Mesenchymal stem cell (in vitro differentiated cells and primary cell): ENCODE data around the gene MACC1.

Experiments
- DNase-seq: peaks from one replicate; pipeline ENCODE4 v3.0.0-alpha.2; 2013
- H2AFZ ChIP-seq: one replicate; pipeline ENCODE4 v1.6.1; 2013; ENCODE audit warnings: low read depth, mild to moderate bottlenecking, control low read depth, inconsistent platforms, low read length, moderate library complexity
- H2AK5ac ChIP-seq: 2 replicates; pipeline ENCODE4 v1.6.1; 2013; ENCODE audit warnings: low read length, moderate library complexity, mild to moderate bottlenecking, inconsistent platforms; ENCODE audit not compliant: severe bottlenecking
- H2BK120ac ChIP-seq: one replicate; pipeline ENCODE4 v1.6.1; 2013; ENCODE audit warnings: low read depth, mild to moderate bottlenecking, inconsistent platforms, low read length, moderate library complexity
- H2BK12ac ChIP-seq, 2 experiments: one replicate each; pipeline ENCODE4 v1.6.1; 2013; ENCODE audit warnings: inconsistent platforms in 2 of 2, low read length in 2 of 2, mild to moderate bottlenecking in 2 of 2, moderate library complexity in 2 of 2, control low read depth in 1 of 2
- H2BK15ac ChIP-seq: one replicate; pipeline ENCODE4 v1.6.1; 2013; ENCODE audit warnings: mild to moderate bottlenecking, low read depth, inconsistent platforms; ENCODE audit not compliant: poor library complexity, severe bottlenecking
- H2BK5ac ChIP-seq: 2 replicates; pipeline ENCODE4 v1.6.1; 2013; ENCODE audit warnings: low read depth, mild to moderate bottlenecking, low read length, control low read depth, inconsistent platforms; ENCODE audit not compliant: poor library complexity, severe bottlenecking
- H3K14ac ChIP-seq, 2 experiments: one replicate each; pipeline ENCODE4 v1.6.1; 2013; ENCODE audit warnings: inconsistent platforms in 2 of 2, low read length in 2 of 2, control low read depth in 1 of 2, mild to moderate bottlenecking in 1 of 2, moderate library complexity in 1 of 2
- H3K18ac ChIP-seq, 2 experiments: one replicate each; pipeline ENCODE4 v1.6.1; 2013; ENCODE audit warnings: inconsistent platforms in 2 of 2, low read length in 2 of 2, control low read depth in 1 of 2, low read depth in 1 of 2, mild to moderate bottlenecking in 1 of 2
- H3K23ac ChIP-seq, 2 experiments: one replicate each; pipeline ENCODE4 v1.6.1; 2013; ENCODE audit warnings: inconsistent platforms in 2 of 2, low read length in 2 of 2, mild to moderate bottlenecking in 2 of 2, moderate library complexity in 2 of 2, control low read depth in 1 of 2
- H3K27ac ChIP-seq: 2 replicates; pipeline ENCODE4 v1.5.1; 2013; ENCODE audit warnings: mild to moderate bottlenecking, moderate library complexity, low read length, control low read depth, inconsistent platforms; ENCODE audit not compliant: poor library complexity, severe bottlenecking
- H3K27me3 ChIP-seq, 2 experiments: 2 replicates each; pipeline versions ENCODE4 v1.6.1 to v1.7.0; 2013; ENCODE audit warnings: low read length in 2 of 2, mild to moderate bottlenecking in 2 of 2, moderate library complexity in 2 of 2, control low read depth in 1 of 2, inconsistent platforms in 1 of 2; ENCODE audit not compliant: control insufficient read depth in 1 of 2, insufficient read depth in 1 of 2
- H3K36me3 ChIP-seq, 2 experiments: 2 replicates each; pipeline versions ENCODE4 v1.6.1 to v1.7.0; 2013; ENCODE audit warnings: low read length in 2 of 2, control low read depth in 1 of 2, inconsistent platforms in 1 of 2, low read depth in 1 of 2, mild to moderate bottlenecking in 1 of 2; ENCODE audit not compliant: insufficient read depth in 2 of 2, control insufficient read depth in 1 of 2
- H3K4ac ChIP-seq, 2 experiments: one replicate each; pipeline ENCODE4 v1.6.1; 2013; ENCODE audit warnings: inconsistent platforms in 2 of 2, low read length in 2 of 2, mild to moderate bottlenecking in 2 of 2, moderate library complexity in 2 of 2, control low read depth in 1 of 2, low read depth in 1 of 2
- H3K4me1 ChIP-seq: 2 replicates; pipeline ENCODE4 v1.6.1; 2013; ENCODE audit warnings: low read depth, low read length, control low read depth; ENCODE audit not compliant: control insufficient read depth, insufficient read depth
- H3K4me2 ChIP-seq: 2 replicates; pipeline ENCODE4 v1.6.1; 2013; ENCODE audit warnings: low read length, mild to moderate bottlenecking, inconsistent platforms; ENCODE audit not compliant: poor library complexity, severe bottlenecking
- H3K4me3 ChIP-seq, 2 experiments: 2 replicates each; pipeline versions ENCODE4 v1.5.1 to v1.7.0; 2013; ENCODE audit warnings: low read length in 2 of 2, mild to moderate bottlenecking in 2 of 2, control low read depth in 1 of 2, low read depth in 1 of 2; ENCODE audit not compliant: insufficient read depth in 1 of 2
- H3K79me1 ChIP-seq: replicated peaks from 2 replicates; pipeline ENCODE4 v1.6.1; 2013; ENCODE audit warnings: mild to moderate bottlenecking, control low read depth, low read length, inconsistent platforms; ENCODE audit not compliant: poor library complexity, severe bottlenecking
- H3K9ac ChIP-seq: 2 replicates; pipeline ENCODE4 v1.7.0; 2013; ENCODE audit warnings: mild to moderate bottlenecking, low read length, moderate library complexity
- H3K9me3 ChIP-seq: 2 replicates; pipeline ENCODE4 v1.7.0; 2013; ENCODE audit warnings: mild to moderate bottlenecking, low read length; ENCODE audit not compliant: control insufficient read depth
- H4K8ac ChIP-seq: one replicate; pipeline ENCODE4 v1.6.1; 2013; ENCODE audit warnings: inconsistent platforms, mild to moderate bottlenecking, low read length, moderate library complexity
- H4K91ac ChIP-seq: one replicate; pipeline ENCODE4 v1.6.1; 2013; ENCODE audit warnings: mild to moderate bottlenecking, low read length, inconsistent platforms
- WGBS: methylation state at CpG from one replicate; pipeline ENCODE4 v1.1.7; 2013; ENCODE audit warnings: mixed read lengths; 5-methylcytosine and 5-hydroxymethylcytosine counted together

MACC1 gene

DNA sequence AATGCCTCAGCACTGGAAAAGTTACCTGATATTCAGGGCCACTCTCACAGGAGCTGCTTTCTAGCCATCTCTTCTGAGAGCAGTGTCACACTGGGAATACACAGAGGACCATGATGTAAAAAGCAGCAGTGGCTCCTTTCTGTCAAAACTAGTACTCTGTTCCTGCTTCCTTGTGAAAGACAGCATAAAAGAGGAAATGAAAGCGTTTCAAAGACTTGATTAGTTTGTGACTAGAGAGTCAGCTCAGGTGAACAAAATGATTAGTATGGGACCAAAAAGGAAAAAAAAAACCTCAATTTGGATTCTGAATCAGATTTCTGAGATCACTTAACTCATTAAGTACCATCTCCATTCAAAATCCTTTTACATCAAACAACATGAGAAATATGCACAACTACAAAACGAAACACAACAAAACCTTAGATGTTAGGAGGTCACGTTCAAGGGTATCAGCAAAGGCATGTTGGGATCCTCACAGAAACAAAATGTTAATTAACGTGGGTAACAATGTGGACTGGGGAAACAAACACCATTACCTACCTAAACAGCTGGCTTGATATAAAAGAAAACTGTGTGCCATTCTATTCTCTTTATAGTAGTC is 103.7 kb downstream of the MACC1 start:
- H2AK5ac ChIP-seq, result no peak overlapping the region
- no peak overlapping the region for H3K4ac ChIP-seq
- H3K4me1 ChIP-seq, result no peaks in the 10 kb centered on the region
- 77% methylated on average over 2 of the region's 4 CpGs for WGBS
- no peak overlapping the region for H2BK15ac ChIP-seq
- no peak overlapping the region for H4K8ac ChIP-seq
- no peak overlapping the region for H3K14ac ChIP-seq
- no peaks in the 10 kb centered on the region for H3K9me3 ChIP-seq
- H3K18ac ChIP-seq, result no peak overlapping the region
- no peak overlapping the region for H3K4me2 ChIP-seq
- no peak overlapping the region for H3K4me3 ChIP-seq
- no peaks in the 10 kb centered on the region for H3K27me3 ChIP-seq
- no peak overlapping the region for H3K27ac ChIP-seq
- no peak for DNase-seq
- H3K36me3 ChIP-seq, result no peaks in the 10 kb centered on the region
- H3K9ac ChIP-seq, result no peak overlapping the region
- no peak overlapping the region for H2BK120ac ChIP-seq
- H2BK5ac ChIP-seq, result no peak overlapping the region
- no peak overlapping the region for H2AFZ ChIP-seq
- no peak overlapping the region for H3K23ac ChIP-seq
- H3K79me1 ChIP-seq, result no peaks in the 10 kb centered on the region
- H2BK12ac ChIP-seq, result no peak overlapping the region
- H4K91ac ChIP-seq, result no peak overlapping the region

GRCh38 chr7:20112696-20113095 is 104.5 kb downstream of the MACC1 start:
- H3K9me3 ChIP-seq, result no peaks in the 10 kb centered on the region
- no peaks in the 10 kb centered on the region for H3K27me3 ChIP-seq
- no peak overlapping the region for H2BK120ac ChIP-seq
- no peak overlapping the region for H3K14ac ChIP-seq
- no peaks in the 10 kb centered on the region for H3K79me1 ChIP-seq
- no peak overlapping the region for H2AK5ac ChIP-seq
- no peak for DNase-seq
- H3K4me1 ChIP-seq, result no peaks in the 10 kb centered on the region
- H3K27ac ChIP-seq, result no peak overlapping the region
- no peak overlapping the region for H3K4me3 ChIP-seq
- H3K23ac ChIP-seq, result no peak overlapping the region
- H3K9ac ChIP-seq, result no peak overlapping the region
- no peak overlapping the region for H4K91ac ChIP-seq
- H2BK15ac ChIP-seq, result no peak overlapping the region
- H3K36me3 ChIP-seq, result no peaks in the 10 kb centered on the region
- H4K8ac ChIP-seq, result no peak overlapping the region
- no peak overlapping the region for H2BK5ac ChIP-seq
- H2AFZ ChIP-seq, result no peak overlapping the region
- H3K18ac ChIP-seq, result no peak overlapping the region
- H2BK12ac ChIP-seq, result no peak overlapping the region
- H3K4ac ChIP-seq, result no peak overlapping the region
- H3K4me2 ChIP-seq, result no peak overlapping the region

DNA sequence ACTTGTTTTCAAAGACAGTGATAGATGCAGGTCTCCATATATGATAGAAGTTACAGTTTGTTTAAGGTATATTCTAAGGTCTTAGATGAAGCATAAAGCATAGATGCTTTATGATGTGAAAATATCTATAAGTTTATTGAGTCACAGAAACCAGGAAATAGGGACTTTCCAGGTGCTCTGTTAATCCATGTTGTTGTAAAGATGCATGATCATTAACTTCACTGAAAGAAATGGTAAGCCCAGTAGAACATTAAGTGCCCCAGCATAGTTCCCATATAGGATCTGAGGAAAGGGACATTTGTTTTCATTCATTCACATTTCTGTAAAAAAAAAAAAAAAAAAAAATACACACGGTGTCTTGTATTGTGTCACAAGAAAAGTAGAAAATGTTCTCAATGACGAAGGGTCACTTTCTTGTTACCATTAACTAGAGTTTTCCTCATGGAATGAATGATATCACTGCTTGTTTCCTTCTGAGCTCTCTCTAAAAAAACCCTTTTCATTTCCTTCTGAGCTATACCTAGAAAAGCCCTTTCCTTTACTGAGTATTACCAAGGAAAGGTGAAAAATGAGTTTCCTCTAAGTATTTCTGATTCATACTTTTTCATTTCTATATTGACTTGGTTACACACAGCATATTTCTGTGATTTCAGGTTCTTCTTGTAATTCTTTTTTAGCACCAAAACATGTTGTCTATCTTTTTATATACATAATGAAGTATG is 105.2 kb downstream of the MACC1 start:
- Histone ChIP-seq H3K36me3 (no peaks in the 10 kb centered on the region), H2AFZ (no peak overlapping the region), H2BK12ac (no peak overlapping the region), H3K4me2 (no peak overlapping the region), H3K4me1 (no peaks in the 10 kb centered on the region), H2BK5ac (no peak overlapping the region), H3K14ac (no peak overlapping the region), H3K9ac (no peak overlapping the region), H2BK120ac (no peak overlapping the region), H2AK5ac (no peak overlapping the region), H3K4ac (no peak overlapping the region), H3K23ac (no peak overlapping the region), H3K18ac (no peak overlapping the region), H3K9me3 (no peaks in the 10 kb centered on the region), H2BK15ac (no peak overlapping the region), H3K4me3 (no peak overlapping the region), H3K27ac (no peak overlapping the region), H3K27me3 (no peaks in the 10 kb centered on the region), H4K8ac (no peak overlapping the region), H3K79me1 (no peaks in the 10 kb centered on the region), H4K91ac (no peak overlapping the region)
- WGBS, result 83% methylated on average over 1 of the region's 2 CpGs
- DNase-seq, result no peak

- H3K36me3 ChIP-seq, result no peaks in the 10 kb centered on the region
- no peak overlapping the region for H3K27ac ChIP-seq
- H4K91ac ChIP-seq, result no peak overlapping the region
- H2BK12ac ChIP-seq, result no peak overlapping the region
- H3K18ac ChIP-seq, result no peak overlapping the region
- H4K8ac ChIP-seq, result no peak overlapping the region
- H3K4me2 ChIP-seq, result no peak overlapping the region
- H3K4me3 ChIP-seq, result no peak overlapping the region
- no peak overlapping the region for H2BK120ac ChIP-seq
- H3K9me3 ChIP-seq, result no peaks in the 10 kb centered on the region
- DNase-seq, result no peak
- no peak overlapping the region for H2BK15ac ChIP-seq
- H3K27me3 ChIP-seq, result no peaks in the 10 kb centered on the region
- peak overlapping the region; percentile 82 for H3K9ac ChIP-seq
- no peak overlapping the region for H2AK5ac ChIP-seq
- H2BK5ac ChIP-seq, result no peak overlapping the region
- no peaks in the 10 kb centered on the region for H3K4me1 ChIP-seq
- WGBS, result 74% methylated on average over 2 of the region's 3 CpGs
- H2AFZ ChIP-seq, result no peak overlapping the region
- H3K79me1 ChIP-seq, result no peaks in the 10 kb centered on the region
- no peak overlapping the region for H3K14ac ChIP-seq
- H3K23ac ChIP-seq, result no peak overlapping the region
- H3K4ac ChIP-seq, result no peak overlapping the region
Observed at GRCh38 chr7:20107582-20107981, 109.6 kb downstream of the MACC1 start.
